GM12892 (cell line): ENCODE data around the gene F2R.

ENCODE experiments used
- POLR2A ChIP-seq: IDR thresholded peaks from 2 replicates; pipeline ENCODE4 v1.6.1; 2011; ENCODE audit warnings: low read depth, low read length, control low read depth
- POLR2AphosphoS5 ChIP-seq: IDR thresholded peaks from 2 replicates; pipeline ENCODE4 v1.6.1; 2011; ENCODE audit warnings: low read depth, low read length, control low read depth
- TAF1 ChIP-seq: IDR thresholded peaks from 2 replicates; pipeline ENCODE4 v1.6.1; 2011; ENCODE audit warnings: low read depth, mild to moderate bottlenecking, control low read depth, low read length, borderline replicate concordance

GRCh38 chr5:76747706-76748105 lies 31.8 kb downstream of the F2R start:
- TF ChIP-seq TAF1 (no peak), POLR2A (no peak), POLR2AphosphoS5 (no peak)
